T-helper 1 cell treated with Interleukin-12 subunit alpha and Interleukin-12 subunit beta and Interleukin-4 antibody, amounts not matched to agents 30 μg/mL and 1 μg/mL, for 36 hours (primary cell): ENCODE measurements around the gene HLCS.

Experiments used
- H3K27ac Mint-ChIP-seq: one replicate; pipeline ENCODE4 v1.8.0; 2021; ENCODE audit warnings: mild to moderate bottlenecking, mixed read lengths
- H3K27me3 Mint-ChIP-seq: one replicate; pipeline ENCODE4 v1.8.0; 2021; ENCODE audit warnings: low read depth, mixed read lengths
- H3K36me3 Mint-ChIP-seq: one replicate; pipeline ENCODE4 v1.8.0; 2021; ENCODE audit warnings: low read depth, mixed read lengths
- H3K4me1 Mint-ChIP-seq: one replicate; pipeline ENCODE4 v1.8.0; 2021; ENCODE audit warnings: low read depth, mixed read lengths
- H3K4me3 Mint-ChIP-seq: one replicate; pipeline ENCODE4 v1.8.0; 2021; ENCODE audit warnings: mild to moderate bottlenecking, moderate library complexity, mixed read lengths
- H3K9me3 Mint-ChIP-seq: one replicate; pipeline ENCODE4 v1.8.0; 2021; ENCODE audit warnings: mixed read lengths

Gene HLCS

DNA sequence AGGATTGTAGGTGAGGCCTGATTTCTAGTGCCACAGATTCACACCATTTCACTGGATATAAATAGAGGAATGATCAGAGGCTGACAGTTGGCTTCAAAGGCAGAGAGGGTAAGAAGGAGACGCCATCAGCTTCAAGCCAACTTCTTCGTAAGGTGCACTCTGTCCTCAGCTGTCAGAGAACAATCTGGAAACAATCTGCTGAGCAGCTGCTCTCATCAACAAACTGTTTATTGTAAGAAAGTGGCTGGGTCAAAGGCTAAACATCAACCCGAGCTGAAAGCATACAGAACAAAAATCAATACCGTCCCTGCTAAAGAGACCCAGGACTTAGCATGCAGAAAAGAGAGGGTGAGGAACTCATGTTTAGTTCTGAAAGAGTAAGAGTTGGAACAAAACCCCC lies 48.2 kb downstream of the HLCS start:
- Mint-ChIP-seq H3K36me3 (no peaks in the 10 kb centered on the region), H3K9me3 (no peaks in the 10 kb centered on the region), H3K4me3 (no peak overlapping the region), H3K4me1 (peaks cover 8% of the 10 kb centered on the region), H3K27me3 (no peaks in the 10 kb centered on the region), H3K27ac (no peak overlapping the region)

DNA sequence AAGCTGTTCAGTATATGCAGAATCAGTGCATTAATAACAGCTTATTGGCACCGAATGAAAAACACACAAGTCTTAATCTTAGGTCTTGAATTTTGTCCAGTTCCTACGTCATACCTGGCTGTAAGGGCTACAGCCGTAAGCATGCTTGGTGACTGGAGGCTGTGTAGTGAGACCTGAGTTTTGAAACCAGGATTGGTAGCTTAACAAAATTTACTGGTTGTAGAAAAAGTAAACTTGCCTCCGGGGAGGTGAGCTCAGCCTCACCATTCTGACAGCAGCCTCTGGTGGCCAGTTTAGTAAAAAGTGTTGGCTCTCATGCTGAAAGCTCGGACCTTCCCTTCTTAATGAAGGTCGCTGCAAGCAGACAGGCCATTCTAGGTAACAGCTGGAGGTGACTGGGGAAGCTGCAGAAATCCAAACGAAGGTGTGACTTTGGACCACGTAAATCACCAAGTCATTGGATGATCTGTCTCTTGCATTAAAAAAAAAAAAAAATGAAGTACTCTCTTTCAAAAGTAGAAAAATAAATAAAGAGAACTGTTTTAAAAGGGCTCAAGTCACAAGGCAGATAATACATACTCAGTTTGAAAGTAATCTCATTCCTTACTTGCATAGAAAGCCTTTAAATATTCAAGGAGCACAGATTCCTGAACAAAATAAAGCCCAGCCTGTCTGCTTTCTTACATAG lies 48.9 kb downstream of the HLCS start:
- Mint-ChIP-seq H3K27ac (no peak overlapping the region), H3K9me3 (no peaks in the 10 kb centered on the region), H3K4me3 (no peak overlapping the region), H3K27me3 (no peaks in the 10 kb centered on the region), H3K36me3 (no peaks in the 10 kb centered on the region), H3K4me1 (peaks cover 8% of the 10 kb centered on the region)

DNA sequence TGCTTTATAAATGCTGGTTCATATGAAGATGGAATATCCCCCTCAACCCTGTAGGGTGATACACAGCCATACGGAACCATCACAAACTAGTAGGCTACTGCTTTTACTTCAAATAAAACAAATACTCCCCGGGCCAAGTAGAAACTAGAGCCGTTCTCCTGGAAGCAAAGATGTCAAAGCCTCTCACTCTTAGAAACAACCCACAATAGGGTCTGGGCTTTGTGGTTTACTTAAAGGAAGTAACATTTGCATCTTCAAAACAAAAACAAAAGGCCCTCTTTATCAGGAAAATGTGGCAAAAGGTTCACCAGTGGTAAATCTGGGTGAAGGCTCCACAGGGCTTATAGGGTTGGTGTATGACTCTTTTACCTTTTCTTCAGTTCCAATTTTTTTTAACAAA lies 49.8 kb downstream of the HLCS start:
- H3K27me3 Mint-ChIP-seq, result no peaks in the 10 kb centered on the region
- no peak overlapping the region for H3K4me3 Mint-ChIP-seq
- H3K27ac Mint-ChIP-seq, result no peak overlapping the region
- H3K36me3 Mint-ChIP-seq, result no peaks in the 10 kb centered on the region
- no peaks in the 10 kb centered on the region for H3K9me3 Mint-ChIP-seq
- H3K4me1 Mint-ChIP-seq, result peaks cover 8% of the 10 kb centered on the region

DNA sequence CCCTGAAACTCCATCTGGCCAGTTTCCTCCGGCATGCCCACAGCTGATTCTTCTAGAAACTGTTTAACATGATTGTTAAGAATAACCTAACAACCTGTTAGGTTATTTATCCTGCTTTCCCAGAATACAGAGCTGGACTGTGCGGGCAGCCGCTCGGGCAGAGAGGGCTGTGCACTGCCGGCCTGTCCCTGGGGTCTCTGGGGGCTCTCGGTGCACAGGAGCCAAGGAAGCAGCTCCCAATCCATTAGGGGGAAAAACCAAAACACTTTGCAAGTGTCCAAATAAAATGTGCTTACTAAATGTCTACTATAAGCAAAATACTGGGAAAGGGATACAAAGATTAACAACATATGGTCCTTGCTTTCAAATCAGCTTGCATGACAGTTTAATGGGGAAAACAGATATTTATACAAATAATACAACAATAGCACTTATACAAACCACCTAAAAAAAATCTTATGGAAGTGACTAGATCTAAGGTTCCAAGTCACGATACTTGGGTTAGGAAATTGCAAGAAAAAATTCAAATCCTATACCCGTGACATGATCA lies 50.7 kb downstream of the HLCS start:
- H3K27ac Mint-ChIP-seq, result no peak overlapping the region
- H3K4me3 Mint-ChIP-seq, result no peak overlapping the region
- no peaks in the 10 kb centered on the region for H3K9me3 Mint-ChIP-seq
- peaks cover 8% of the 10 kb centered on the region for H3K4me1 Mint-ChIP-seq
- no peaks in the 10 kb centered on the region for H3K27me3 Mint-ChIP-seq
- H3K36me3 Mint-ChIP-seq, result no peaks in the 10 kb centered on the region

DNA sequence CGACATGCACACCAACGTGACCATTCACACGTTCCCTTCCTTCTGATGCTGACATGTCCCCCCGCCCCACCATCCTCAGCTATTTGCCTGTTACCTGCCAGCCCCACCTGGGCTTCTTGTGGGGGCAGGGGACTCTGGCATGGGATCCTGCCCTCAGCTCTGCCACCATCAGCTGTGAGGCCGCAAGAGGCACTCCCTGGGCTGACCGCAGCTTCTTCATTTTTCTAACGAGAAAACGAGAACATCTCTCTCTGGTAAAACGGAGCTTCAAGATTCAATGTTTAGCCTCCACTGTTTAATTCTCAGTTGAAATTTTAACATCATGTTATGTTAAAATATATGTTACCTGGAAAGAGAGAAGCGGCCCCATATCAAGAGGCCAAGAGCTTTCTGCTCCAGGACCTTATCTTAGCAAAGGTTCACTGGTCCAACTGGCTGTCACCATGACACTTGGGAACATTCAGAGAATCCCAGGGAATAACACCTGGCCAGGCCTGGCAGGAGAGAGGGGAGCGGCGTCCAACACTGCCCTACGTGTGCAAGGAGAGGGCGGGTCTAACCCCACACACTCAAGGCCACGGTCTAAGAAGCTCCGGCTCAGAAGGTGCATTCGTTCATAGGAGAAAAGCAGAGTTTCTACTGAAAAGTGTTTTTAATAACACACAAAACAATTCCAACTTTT lies 51.3 kb downstream of the HLCS start:
- no peaks in the 10 kb centered on the region for H3K9me3 Mint-ChIP-seq
- no peaks in the 10 kb centered on the region for H3K27me3 Mint-ChIP-seq
- no peak overlapping the region for H3K4me3 Mint-ChIP-seq
- peaks cover 8% of the 10 kb centered on the region for H3K4me1 Mint-ChIP-seq
- H3K27ac Mint-ChIP-seq, result no peak overlapping the region
- no peaks in the 10 kb centered on the region for H3K36me3 Mint-ChIP-seq

DNA sequence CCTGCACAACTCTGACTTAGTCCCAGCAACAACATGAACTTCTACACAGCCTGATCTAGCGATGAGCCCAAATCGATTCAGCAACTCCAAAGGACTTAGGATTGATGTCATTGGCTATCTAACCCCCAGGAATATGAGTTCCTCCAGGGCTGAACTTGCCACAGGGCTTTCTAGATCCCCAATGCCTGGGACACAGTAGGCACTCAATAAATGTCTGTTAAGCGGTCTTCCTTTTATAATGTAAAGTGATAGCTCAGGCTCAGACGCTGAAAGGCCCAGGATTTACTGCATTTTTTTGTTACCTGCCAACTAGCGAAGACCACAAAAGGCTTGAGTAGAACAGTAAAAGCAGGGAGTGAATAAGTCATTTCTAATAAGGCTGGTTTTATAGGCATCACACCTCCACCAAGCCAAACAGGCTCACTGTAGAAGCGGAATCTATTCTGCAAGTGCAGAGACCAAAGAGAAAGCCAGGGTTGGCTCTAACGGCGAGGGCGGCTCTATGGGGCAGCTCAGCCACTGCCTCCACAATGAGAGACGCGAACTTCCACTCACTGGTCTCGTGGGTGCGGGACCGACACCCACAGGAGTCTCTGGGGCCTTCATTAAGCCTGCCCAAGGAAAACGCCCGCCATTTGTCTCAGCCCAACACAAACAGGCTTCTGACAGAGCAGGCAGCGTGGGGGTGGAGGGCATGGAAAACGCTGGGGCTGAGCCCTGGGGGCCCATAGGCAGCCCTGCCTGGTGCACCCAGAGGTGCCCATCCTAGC lies 52.0 kb downstream of the HLCS start:
- Mint-ChIP-seq H3K4me1 (peaks cover 10% of the 10 kb centered on the region), H3K9me3 (no peaks in the 10 kb centered on the region), H3K36me3 (no peaks in the 10 kb centered on the region), H3K4me3 (no peak overlapping the region), H3K27ac (no peak overlapping the region), H3K27me3 (no peaks in the 10 kb centered on the region)

DNA sequence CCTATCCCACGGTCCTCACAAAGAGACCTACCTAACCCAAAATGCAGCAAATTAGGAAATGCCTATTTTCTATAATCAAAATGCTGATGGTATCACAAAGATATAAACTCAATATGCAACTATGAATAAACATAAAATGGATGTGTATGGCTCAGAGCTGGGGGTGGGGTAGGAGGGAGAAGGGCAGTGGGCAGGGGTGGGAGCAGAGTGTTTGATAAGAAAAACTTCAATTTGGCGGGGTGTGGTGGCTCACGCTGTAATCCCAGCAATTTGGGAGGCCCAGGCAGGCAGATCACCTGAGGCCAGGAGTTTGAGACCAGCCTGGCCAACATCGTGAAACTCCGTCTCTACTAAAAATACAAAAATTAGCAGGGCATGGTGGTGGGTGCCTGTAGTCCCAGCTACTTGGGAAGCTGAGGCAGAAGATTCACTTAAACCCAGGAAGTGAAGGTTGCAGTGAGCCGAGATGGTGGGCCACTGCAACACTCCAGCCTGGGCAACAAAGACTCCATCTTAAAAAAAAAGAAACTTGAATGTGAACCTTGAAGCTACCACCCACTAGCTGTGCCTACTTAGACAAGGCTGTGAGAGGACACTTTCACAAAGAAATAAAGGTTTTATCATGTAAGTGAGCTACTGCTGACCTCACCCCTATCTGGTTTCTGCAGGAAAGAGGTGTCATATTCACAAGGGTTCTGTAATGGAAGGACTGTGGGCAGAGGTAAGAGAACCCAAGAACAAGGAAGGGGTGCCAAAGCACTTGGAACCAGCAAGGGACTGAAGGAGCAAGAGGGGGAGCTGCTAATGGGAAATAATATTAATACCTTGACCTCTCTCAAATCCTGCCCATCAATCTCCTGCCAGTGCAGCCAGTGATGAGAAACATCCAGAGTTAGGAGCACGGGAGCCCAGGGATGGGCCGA lies 53.0 kb downstream of the HLCS start:
- no peaks in the 10 kb centered on the region for H3K27me3 Mint-ChIP-seq
- no peak overlapping the region for H3K27ac Mint-ChIP-seq
- no peaks in the 10 kb centered on the region for H3K9me3 Mint-ChIP-seq
- no peak overlapping the region for H3K4me3 Mint-ChIP-seq
- H3K36me3 Mint-ChIP-seq, result no peaks in the 10 kb centered on the region
- peaks cover 10% of the 10 kb centered on the region for H3K4me1 Mint-ChIP-seq

DNA sequence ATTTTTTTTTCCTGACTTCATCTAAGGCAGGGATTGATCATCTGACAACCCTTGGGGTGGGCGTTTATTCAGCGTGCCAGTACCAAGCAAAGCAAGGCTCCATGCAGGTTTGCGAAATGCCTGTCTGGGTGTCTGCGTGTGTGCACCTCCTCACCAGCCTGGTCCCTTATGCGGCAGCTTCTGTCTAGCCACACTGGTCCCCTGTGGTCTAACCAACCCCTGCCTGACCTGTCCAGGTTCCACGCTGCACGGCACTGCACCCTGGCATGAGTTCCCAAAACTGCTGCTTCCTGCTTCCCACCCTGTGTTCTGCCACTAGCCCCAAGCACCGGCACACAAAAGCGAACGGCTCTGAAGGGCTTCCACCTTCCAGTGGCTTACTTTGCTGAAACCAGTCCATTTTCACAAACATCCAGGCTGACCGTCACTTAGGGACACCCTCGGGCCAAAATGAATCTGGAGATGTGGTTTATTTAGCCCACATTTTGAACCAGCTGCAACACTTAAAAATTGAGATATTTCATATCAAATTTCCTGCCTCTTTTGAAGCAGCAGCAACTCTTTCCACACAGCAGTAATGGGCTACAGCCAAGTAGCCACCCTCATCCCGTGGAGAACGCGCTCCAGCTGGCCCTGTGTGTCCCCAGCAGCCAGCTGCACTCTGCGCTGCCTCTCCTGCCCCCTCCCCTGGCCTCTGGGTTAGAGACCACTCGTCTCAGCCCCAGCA lies 55.7 kb downstream of the HLCS start:
- Mint-ChIP-seq H3K9me3 (no peaks in the 10 kb centered on the region), H3K36me3 (no peaks in the 10 kb centered on the region), H3K27ac (no peak overlapping the region), H3K4me3 (no peak overlapping the region), H3K4me1 (peaks cover 2% of the 10 kb centered on the region), H3K27me3 (no peaks in the 10 kb centered on the region)

DNA sequence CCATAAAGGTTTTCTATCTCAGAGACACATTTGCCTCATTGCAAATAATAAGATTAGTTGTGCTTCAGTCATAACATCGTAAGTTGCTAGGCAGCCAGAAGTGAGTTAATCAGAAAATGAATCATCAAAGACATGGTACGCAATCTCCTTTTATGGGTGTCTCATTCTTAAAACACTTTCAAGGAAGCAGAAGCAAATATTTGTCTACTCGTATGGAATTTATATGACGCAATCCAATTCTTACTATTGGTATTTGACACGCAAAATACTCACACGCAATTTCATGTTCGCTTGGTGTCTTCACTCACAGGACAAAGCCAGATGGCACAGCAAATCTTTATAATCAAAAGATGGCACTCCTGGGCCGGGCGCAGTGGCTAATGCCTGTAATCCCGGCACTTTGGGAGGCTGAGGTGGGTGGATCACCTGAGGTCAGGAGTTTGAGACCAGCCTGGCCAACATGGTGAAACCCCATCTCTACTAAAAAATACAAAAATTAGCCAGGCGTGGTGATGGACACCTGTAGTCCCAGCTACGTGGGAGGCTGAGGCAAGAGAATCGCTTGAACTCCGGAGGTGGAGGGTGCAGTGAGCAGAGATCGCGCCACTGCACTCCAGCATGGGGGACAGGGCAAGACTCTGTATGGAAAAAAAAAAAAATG lies 56.4 kb downstream of the HLCS start:
- Mint-ChIP-seq H3K4me1 (peaks cover 2% of the 10 kb centered on the region), H3K36me3 (no peaks in the 10 kb centered on the region), H3K4me3 (no peak overlapping the region), H3K27me3 (no peaks in the 10 kb centered on the region), H3K27ac (no peak overlapping the region), H3K9me3 (no peaks in the 10 kb centered on the region)

DNA sequence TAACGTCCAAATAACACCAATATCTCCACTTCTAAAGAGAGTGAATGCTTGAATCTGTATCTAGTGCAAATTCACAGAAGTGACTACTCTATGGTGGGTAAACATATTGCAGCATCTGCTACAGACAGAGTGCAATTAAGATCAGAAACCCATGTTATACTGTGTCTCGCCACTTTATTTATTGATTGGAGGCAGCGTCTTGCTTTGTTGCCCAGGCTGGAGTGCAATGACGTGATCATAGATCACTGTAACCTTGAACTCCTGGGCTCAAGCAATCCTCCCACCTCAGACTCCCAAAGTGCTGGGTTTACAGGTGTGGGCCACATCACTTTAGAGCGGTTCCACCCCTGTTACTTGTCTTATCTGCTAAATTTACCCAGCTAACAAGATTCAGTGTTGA lies 57.0 kb downstream of the HLCS start:
- H3K4me3 Mint-ChIP-seq, result no peak overlapping the region
- no peaks in the 10 kb centered on the region for H3K9me3 Mint-ChIP-seq
- H3K36me3 Mint-ChIP-seq, result no peaks in the 10 kb centered on the region
- peaks cover 2% of the 10 kb centered on the region for H3K4me1 Mint-ChIP-seq
- H3K27ac Mint-ChIP-seq, result no peak overlapping the region
- H3K27me3 Mint-ChIP-seq, result no peaks in the 10 kb centered on the region

DNA sequence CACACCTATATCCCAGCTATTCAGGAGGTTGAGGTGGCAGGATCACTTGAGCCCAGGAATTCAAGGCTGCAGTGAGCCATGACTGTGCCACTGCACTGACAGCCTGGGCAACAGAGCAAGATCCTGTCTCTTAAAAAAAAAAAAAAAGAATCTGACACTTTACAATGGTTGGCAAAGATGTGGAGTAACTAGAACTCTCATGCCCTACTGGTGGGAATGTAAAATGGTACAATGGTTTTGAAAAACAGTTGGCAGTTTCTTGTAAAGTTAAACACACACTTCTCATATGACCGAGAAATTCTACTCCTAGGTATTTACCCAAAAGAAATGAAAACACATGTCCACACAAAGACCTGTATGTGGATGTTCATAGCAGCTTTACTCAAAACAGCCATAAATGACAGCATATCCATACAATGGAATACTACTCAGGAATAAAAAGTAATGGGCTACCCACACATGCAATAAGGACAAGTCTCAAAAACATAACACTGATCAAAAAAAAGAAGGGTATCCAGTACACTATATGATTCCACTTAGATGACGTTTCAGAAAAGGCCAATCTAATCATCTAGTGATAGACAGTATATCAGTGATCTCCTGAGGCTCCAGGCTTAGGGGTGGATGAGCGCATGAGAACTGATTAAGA lies 58.1 kb downstream of the HLCS start:
- H3K36me3 Mint-ChIP-seq, result no peaks in the 10 kb centered on the region
- H3K27ac Mint-ChIP-seq, result no peak overlapping the region
- no peaks in the 10 kb centered on the region for H3K9me3 Mint-ChIP-seq
- no peaks in the 10 kb centered on the region for H3K27me3 Mint-ChIP-seq
- H3K4me1 Mint-ChIP-seq, result peaks cover 2% of the 10 kb centered on the region
- no peak overlapping the region for H3K4me3 Mint-ChIP-seq

DNA sequence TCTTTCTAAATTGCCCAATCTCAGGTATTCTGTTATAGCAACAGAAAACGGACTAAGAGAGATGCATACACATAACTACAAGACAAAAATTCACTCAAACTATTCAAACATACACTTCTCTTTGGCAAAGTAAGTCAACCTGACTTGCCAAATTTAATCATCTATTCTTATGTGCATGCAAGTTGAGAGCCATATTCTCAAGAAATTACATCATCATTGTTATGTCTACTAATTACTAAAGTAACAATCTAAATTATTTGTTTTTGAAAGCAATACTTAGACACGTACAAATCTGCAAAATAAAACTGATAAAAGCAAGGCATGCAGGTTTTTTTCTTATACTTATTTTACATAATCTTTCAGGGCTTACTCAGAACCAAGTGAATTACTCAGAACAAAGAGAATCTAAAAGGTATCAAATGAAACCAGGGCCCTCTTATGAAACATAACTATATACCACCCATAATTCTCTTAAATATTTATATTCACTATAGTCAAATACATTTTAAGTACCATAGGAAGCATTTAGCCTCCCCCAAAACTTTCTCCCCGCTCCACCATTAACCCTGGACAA lies 62.3 kb downstream of the HLCS start:
- Mint-ChIP-seq H3K4me3 (no peak overlapping the region), H3K4me1 (no peaks in the 10 kb centered on the region), H3K36me3 (no peaks in the 10 kb centered on the region), H3K27me3 (no peaks in the 10 kb centered on the region), H3K9me3 (no peaks in the 10 kb centered on the region), H3K27ac (no peak overlapping the region)
